HCT116 (cell line): ENCODE results near the gene ZNF648. TPM values are rescaled to one million over a fixed set of nuclear protein-coding genes. Genes with fewer than 3 reads are reported as not detected.

ENCODE experiments used
- ATAC-seq: fragments of 200-7000 bp; cut with Tn5 transposase; 2 replicates; pipeline ENCODE4 v1.9.1; 2020; ENCODE audit warnings: mild to moderate bottlenecking, moderate library complexity
- BruUV-seq: library from RNA; stranded (reverse); fragments of 400-500 nt; replicated peaks from 2 replicates; lab custom pipeline; 2021; lab: Mats Ljungman, UMichigan
- CTCF ChIA-PET: fragments of 300-600 bp; sonication (Branson Sonifier 250); formaldehyde crosslinking; loops from one replicate; lab custom pipeline; 2021; ENCODE audit warnings: antibody characterized with exemption; lab: Charles Lee
- POLR2A ChIA-PET: fragments of 300-600, 350-600 bp; sonication (Branson Sonifier 250); formaldehyde crosslinking; loops from one replicate; lab custom pipeline; 2021; ENCODE audit warnings: antibody characterized with exemption; lab: Charles Lee
- RAD21 ChIA-PET, 2 experiments: fragments of 300-600 bp; sonication (Branson Sonifier 250); formaldehyde crosslinking; loops; one replicate each; lab custom pipeline; 2023; ENCODE audit warnings: low total read pairs in 2 of 2; ENCODE audit not compliant: uncharacterized antibody in 2 of 2, unreplicated experiment in 2 of 2, low non-redundant PET in 1 of 2; lab: Charles Lee
- DNase-seq: peaks from one replicate; pipeline ENCODE4 v3.0.0-alpha.2; 2010; ENCODE audit warnings: low read depth, low spot score
- H2AFZ ChIP-seq: fragments of 200-600 bp; shearing (Covaris generic), sonication (generic); 2 replicates; pipeline ENCODE4 v1.6.1; 2017; ENCODE audit warnings: low read depth, mixed run types, mixed read lengths, antibody characterized with exemption, low read length; ENCODE audit not compliant: poor library complexity, severe bottlenecking
- H3K27ac ChIP-seq: 2 replicates; pipeline ENCODE4 v1.5.1; 2012; ENCODE audit warnings: low read depth, low read length
- H3K27me3 ChIP-seq: fragments of 200-600 bp; sonication (generic); 2 replicates; pipeline ENCODE4 v1.6.1; 2016; ENCODE audit warnings: mixed run types, low read length, mixed read lengths; ENCODE audit not compliant: insufficient read depth
- H3K36me3 ChIP-seq, 2 experiments: fragments of 200-500 bp in 1 of 2; fragments of 200-600 bp in 1 of 2; sonication (Bioruptor generic) in 1 of 2; sonication (generic) in 1 of 2; 2 replicates each; pipeline versions ENCODE4 v1.5.1 to v1.6.1; 2014 to 2016; ENCODE audit warnings: low read length in 2 of 2, inconsistent platforms in 1 of 2, mixed read lengths in 1 of 2, mixed run types in 1 of 2; ENCODE audit not compliant: insufficient read depth in 2 of 2, control insufficient read depth in 1 of 2
- H3K4me1 ChIP-seq, 2 experiments: fragments of 200-600 bp in 1 of 2; sonication (generic) in 1 of 2; 2 replicates each; pipeline versions ENCODE4 v1.5.1 to v1.6.1; 2012 to 2017; ENCODE audit warnings: low read length in 2 of 2, inconsistent platforms in 1 of 2, mild to moderate bottlenecking in 1 of 2, mixed read lengths in 1 of 2, mixed run types in 1 of 2, moderate library complexity in 1 of 2; ENCODE audit not compliant: insufficient read depth in 2 of 2, control insufficient read depth in 1 of 2
- H3K4me2 ChIP-seq: fragments of 200-600 bp; sonication (generic); 2 replicates; pipeline ENCODE4 v1.6.1; 2017; ENCODE audit warnings: mixed run types, low read length, mixed read lengths
- H3K4me3 ChIP-seq, 2 experiments: fragments of 200-600 bp in 1 of 2; sonication (generic) in 1 of 2; replicated peaks in 1 of 2; 2 replicates each; pipeline ENCODE4 v1.5.1; 2011 to 2016; ENCODE audit warnings: low read length in 2 of 2, control low read depth in 1 of 2, low read depth in 1 of 2, mild to moderate bottlenecking in 1 of 2, mixed read lengths in 1 of 2, mixed run types in 1 of 2
- H3K79me2 ChIP-seq: fragments of 200-600 bp; sonication (generic); 2 replicates; pipeline ENCODE4 v1.6.1; 2017; ENCODE audit warnings: mild to moderate bottlenecking, mixed run types, low read length, moderate library complexity, mixed read lengths; ENCODE audit not compliant: insufficient read depth
- H3K9ac ChIP-seq: fragments of 200-600 bp; sonication (generic); 2 replicates; pipeline ENCODE4 v1.6.1; 2016; ENCODE audit warnings: low read length, mixed read lengths
- H3K9me2 ChIP-seq: fragments of 200-600 bp; sonication (generic), shearing (Covaris generic); 2 replicates; pipeline ENCODE4 v1.6.1; 2017; ENCODE audit warnings: mixed run types, mild to moderate bottlenecking, moderate library complexity; ENCODE audit not compliant: insufficient read depth
- H3K9me3 ChIP-seq, 2 experiments: fragments of 200-500 bp in 1 of 2; fragments of 200-600 bp in 1 of 2; sonication (Bioruptor generic) in 1 of 2; sonication (generic) in 1 of 2; 2 replicates each; pipeline ENCODE4 v1.6.1; 2014 to 2017; ENCODE audit warnings: low read length in 2 of 2, mixed read lengths in 2 of 2, inconsistent platforms in 1 of 2, low read depth in 1 of 2, mild to moderate bottlenecking in 1 of 2, mixed run types in 1 of 2, moderate library complexity in 1 of 2; ENCODE audit not compliant: control insufficient read depth in 1 of 2, insufficient read depth in 1 of 2
- H4K20me1 ChIP-seq: fragments of 200-600 bp; sonication (generic), shearing (Covaris generic); 2 replicates; pipeline ENCODE4 v1.6.1; 2017; ENCODE audit warnings: mixed run types, mild to moderate bottlenecking, moderate library complexity; ENCODE audit not compliant: insufficient read depth
- CBX3 ChIP-seq: IDR thresholded peaks from 2 replicates; pipeline ENCODE4 v1.6.1; 2012; ENCODE audit warnings: low read depth
- CTCF ChIP-seq, 3 experiments: fragments of 200-600 bp in 1 of 3; sonication (generic) in 1 of 3; IDR thresholded peaks in 2 of 3; conservative IDR thresholded peaks in 1 of 3; 2 replicates each; pipeline ENCODE4 v1.5.1; 2012 to 2017; ENCODE audit warnings: low read depth in 2 of 3, low read length in 2 of 3, antibody characterized with exemption in 1 of 3, borderline replicate concordance in 1 of 3, control low read depth in 1 of 3, mild to moderate bottlenecking in 1 of 3, mixed read lengths in 1 of 3, mixed run types in 1 of 3, moderate library complexity in 1 of 3; ENCODE audit not compliant: insufficient read depth in 1 of 3
- FOSL1 ChIP-seq: IDR thresholded peaks from 2 replicates; pipeline ENCODE4 v1.6.1; 2012; ENCODE audit warnings: low read depth
- RAD21 ChIP-seq: IDR thresholded peaks from 2 replicates; pipeline ENCODE4 v1.6.1; 2012; ENCODE audit warnings: low read depth, mild to moderate bottlenecking
- SIN3A ChIP-seq: IDR thresholded peaks from 2 replicates; pipeline ENCODE4 v1.6.1; 2012; ENCODE audit warnings: low read depth
- SP1 ChIP-seq: IDR thresholded peaks from 2 replicates; pipeline ENCODE4 v1.6.1; 2012; ENCODE audit warnings: low read depth
- YY1 ChIP-seq: IDR thresholded peaks from 2 replicates; pipeline ENCODE4 v1.6.1; 2011; ENCODE audit warnings: low read length, low read depth, moderate library complexity, mild to moderate bottlenecking; ENCODE audit not compliant: insufficient replicate concordance; ENCODE audit errors: extremely low read depth
- intact Hi-C: fragments of 100-400 bp; cut with micrococcal nuclease; formaldehyde crosslinking; loops from 2 replicates; pipeline ENCODE4 v1.10.0; 2022
- total RNA-seq: library from RNA; stranded (reverse); gene quantifications from one replicate; pipeline ENCODE4 v1.2.1, GENCODE V29; 2021; ENCODE audit not compliant: unreplicated experiment

The ZNF648 gene
- total RNA-seq, 1 experiment from 2014 or later = 0.57 TPM

- TF ChIP-seq CBX3 (0 out of 2 replicates have a peak, but pooled peaks have one; percentile 39), SP1 (0 out of 2 replicates have a peak, but pooled peaks have one; percentile 11), SIN3A (no peak), CTCF (IDR thresholded peaks at IDR 0.05 in 2 of 3, conservative IDR thresholded peaks at IDR 0.05 in 1 of 3; ENCODE audit: borderline replicate concordance in 1 of 3, insufficient read depth in 1 of 3, low read depth in 2 of 3, low read length in 2 of 3) (peak; percentile 51 to 68 (median 60); a peak in 5 of 6 replicates), RAD21 (peak; percentile 70), FOSL1 (no peak), YY1 (no peak)
- RAD21 ChIA-PET = interaction anchor here in 1 of 2 experiments (0.6 to 1.3 kb wide), 2 partner anchors 576 to 605 kb away, joined by 3 read pairs; no protein-coding TSS in a partner anchor
- no TSS peak for BruUV-seq
- Histone ChIP-seq H3K4me2 (no peak overlapping the region), H3K9me2 (no peaks in the 10 kb centered on the region), H3K27me3 (no peaks in the 10 kb centered on the region), H3K79me2 (no peaks in the 10 kb centered on the region), H3K9ac (no peak overlapping the region), H3K4me3 (no peak overlapping the region), H3K4me1 (no peaks in the 10 kb centered on the region), H3K27ac (no peak overlapping the region), H2AFZ (no peak overlapping the region), H3K9me3 (no peaks in the 10 kb centered on the region), H3K36me3 (no peaks in the 10 kb centered on the region), H4K20me1 (no peaks in the 10 kb centered on the region)
- DNase-seq (peak; percentile 26), ATAC-seq (peak; percentile 84)
- intact Hi-C loops = loop anchor here (1.0 kb wide), 1 partner anchor 576 kb away; no protein-coding TSS in a partner anchor
- CTCF ChIA-PET = interaction anchor here (0.7 to 1.8 kb wide), 19 partner anchors 10 to 730 kb away, joined by 3 to 18 read pairs (median 4); no protein-coding TSS in a partner anchor
- POLR2A ChIA-PET = interaction anchor here (0.9 to 1.3 kb wide), 2 partner anchors 25 to 26 kb away, joined by 4 read pairs; no protein-coding TSS in a partner anchor
These were observed 6.7 kb downstream of the ZNF648 start for GRCh38 chr1:182054698-182055326.
